GM23338 (cell line): Measurements from ENCODE around the gene PPP1R37. TPM values are rescaled to one million over a fixed set of nuclear protein-coding genes. Genes with fewer than 3 reads are reported as not detected.

Experiments
- ATAC-seq: fragments of 200-7000 bp; cut with Tn5 transposase; 3 replicates; pipeline ENCODE4 v1.9.1; 2020
- DNase-seq: peaks from one replicate; pipeline ENCODE4 v3.0.0-alpha.2; 2015; ENCODE audit warnings: low spot score
- H2AFZ ChIP-seq: fragments of 200-600 bp; sonication (generic); 2 replicates; pipeline ENCODE4 v1.8.0; 2016; ENCODE audit warnings: antibody characterized with exemption, mild to moderate bottlenecking, moderate library complexity
- H3F3A ChIP-seq: fragments of 200-600 bp; sonication (generic); replicated peaks from 2 replicates; pipeline ENCODE4 v1.8.0; 2017; ENCODE audit warnings: antibody characterized with exemption, mixed run types, low read depth
- H3K27ac ChIP-seq: fragments of 200-600 bp; sonication (generic); 2 replicates; pipeline ENCODE4 v1.6.1; 2016; ENCODE audit warnings: low read depth
- H3K27me3 ChIP-seq: fragments of 200-600 bp; sonication (generic); 2 replicates; pipeline ENCODE4 v1.8.0; 2016; ENCODE audit warnings: mild to moderate bottlenecking, mixed run types, moderate library complexity; ENCODE audit not compliant: insufficient read depth
- H3K36me3 ChIP-seq: fragments of 200-600 bp; sonication (generic); 2 replicates; pipeline ENCODE4 v1.8.0; 2016; ENCODE audit warnings: mild to moderate bottlenecking; ENCODE audit not compliant: insufficient read depth
- H3K4me1 ChIP-seq: fragments of 200-600 bp; sonication (generic); 2 replicates; pipeline ENCODE4 v1.8.0; 2016; ENCODE audit warnings: mild to moderate bottlenecking, moderate library complexity; ENCODE audit not compliant: insufficient read depth
- H3K4me2 ChIP-seq: fragments of 200-600 bp; sonication (generic); 2 replicates; pipeline ENCODE4 v1.7.1; 2017; ENCODE audit warnings: mixed run types
- H3K4me3 ChIP-seq: fragments of 200-600 bp; sonication (generic); 2 replicates; pipeline ENCODE4 v1.6.1; 2016; ENCODE audit warnings: mixed run types
- H3K79me2 ChIP-seq: fragments of 200-600 bp; sonication (generic); replicated peaks from 2 replicates; pipeline ENCODE4 v1.8.0; 2017; ENCODE audit warnings: mild to moderate bottlenecking; ENCODE audit not compliant: insufficient read depth
- H3K9me2 ChIP-seq: fragments of 200-600 bp; sonication (generic); 2 replicates; pipeline ENCODE4 v1.8.0; 2017; ENCODE audit not compliant: insufficient read depth
- H4K20me1 ChIP-seq: fragments of 200-600 bp; sonication (generic); replicated peaks from 2 replicates; pipeline ENCODE4 v1.8.0; 2017; ENCODE audit warnings: mild to moderate bottlenecking; ENCODE audit not compliant: insufficient read depth
- H3K27ac Mint-ChIP-seq: 2 replicates; pipeline ENCODE4 v1.8.0; 2020; ENCODE audit warnings: inconsistent platforms, mild to moderate bottlenecking, moderate library complexity, mixed read lengths
- H3K27me3 Mint-ChIP-seq: 3 replicates; pipeline ENCODE4 v1.8.0; 2022; ENCODE audit warnings: low read depth, mild to moderate bottlenecking, moderate library complexity, mixed read lengths, inconsistent platforms; ENCODE audit not compliant: insufficient read depth, poor library complexity
- H3K36me3 Mint-ChIP-seq: 3 replicates; pipeline ENCODE4 v1.8.0; 2021; ENCODE audit warnings: low read depth, mild to moderate bottlenecking, inconsistent platforms, moderate library complexity, mixed read lengths
- H3K4me1 Mint-ChIP-seq: 3 replicates; pipeline ENCODE4 v1.8.0; 2020; ENCODE audit warnings: mild to moderate bottlenecking, inconsistent platforms, mixed read lengths
- H3K4me3 Mint-ChIP-seq: 3 replicates; pipeline ENCODE4 v1.8.0; 2021; ENCODE audit warnings: moderate library complexity, mild to moderate bottlenecking, inconsistent platforms, mixed read lengths
- H3K9me3 Mint-ChIP-seq: 3 replicates; pipeline ENCODE4 v1.8.0; 2020; ENCODE audit warnings: moderate library complexity, mild to moderate bottlenecking, inconsistent platforms, mixed read lengths
- CREB1 ChIP-seq: fragments of 250-450 bp; sonication (Bioruptor Pico); IDR thresholded peaks from 2 replicates; pipeline ENCODE4 v1.5.0; 2020; ENCODE audit warnings: low read depth, mild to moderate bottlenecking, moderate library complexity
- EZH2 ChIP-seq: fragments of 200-600 bp; sonication (generic); IDR thresholded peaks from one replicate; pipeline ENCODE4 v1.8.0; 2017; ENCODE audit warnings: antibody characterized with exemption, mild to moderate bottlenecking, low read depth; ENCODE audit not compliant: unreplicated experiment
- EZH2phosphoT487 ChIP-seq: fragments of 200-600 bp; sonication (generic); IDR thresholded peaks from one replicate; pipeline ENCODE4 v1.8.1; 2018; ENCODE audit warnings: antibody characterized with exemption; ENCODE audit not compliant: unreplicated experiment
- JUNB ChIP-seq: IDR thresholded peaks from one replicate; pipeline ENCODE4 v1.6.1; 2016; ENCODE audit warnings: antibody characterized with exemption; ENCODE audit not compliant: unreplicated experiment
- NANOG ChIP-seq: IDR thresholded peaks from 2 replicates; pipeline ENCODE4 v1.6.1; 2016; ENCODE audit warnings: antibody characterized with exemption, borderline replicate concordance
- POLR2AphosphoS5 ChIP-seq: IDR thresholded peaks from 2 replicates; pipeline ENCODE4 v1.6.1; 2016; ENCODE audit warnings: antibody characterized with exemption, low read depth
- STAT1 ChIP-seq: IDR thresholded peaks from one replicate; pipeline ENCODE4 v1.6.1; 2016; ENCODE audit warnings: antibody characterized with exemption; ENCODE audit not compliant: unreplicated experiment
- ZNF114 ChIP-seq: fragments of 250-450 bp; sonication (Bioruptor Pico); IDR thresholded peaks from 2 replicates; pipeline ENCODE4 v1.5.0; 2020; ENCODE audit warnings: mild to moderate bottlenecking, moderate library complexity
- ZNF331 ChIP-seq: fragments of 250-450 bp; sonication (Bioruptor Pico); IDR thresholded peaks from 2 replicates; pipeline ENCODE4 v1.5.0; 2020; ENCODE audit warnings: low read depth, mild to moderate bottlenecking, moderate library complexity
- polyA plus RNA-seq: library from polyadenylated mRNA; unstranded; fragments of >200 nt; fragmentation: Nextera tagmentation; extraction: Ambion mirVana; gene quantifications from 2 replicates; pipeline ENCODE4 v1.2.1, GENCODE V29; 2016
- total RNA-seq: library from RNA; depleted of rRNA; stranded (reverse); fragments of >200 nt; shearing (Covaris generic); gene quantifications from 2 replicates; pipeline ENCODE4 v1.2.3, GENCODE V29; 2014
- TF ChIP-seq, protein P1 (sequence below): IDR thresholded peaks from 2 replicates; pipeline ENCODE4 v1.6.1; 2016; ENCODE audit warnings: antibody characterized with exemption
- TF ChIP-seq, protein P2 (sequence below), 2 experiments: fragments of 200-600 bp in 1 of 2; sonication (generic) in 1 of 2; conservative IDR thresholded peaks; 2 replicates each; pipeline versions ENCODE4 v1.5.1 to v1.6.1; 2016 to 2017; ENCODE audit warnings: antibody characterized with exemption in 2 of 2, low read depth in 2 of 2, mild to moderate bottlenecking in 2 of 2, moderate library complexity in 1 of 2
- TF ChIP-seq, protein P3 (sequence below): IDR thresholded peaks from one replicate; pipeline ENCODE4 v1.6.1; 2018; ENCODE audit warnings: antibody characterized with exemption; ENCODE audit not compliant: unreplicated experiment
- TF ChIP-seq, protein P4 (sequence below): fragments of 250-450 bp; sonication (Bioruptor Pico); IDR thresholded peaks from 2 replicates; pipeline ENCODE4 v1.5.0; 2020; ENCODE audit warnings: mild to moderate bottlenecking, moderate library complexity

PPP1R37 gene
- total and polyA plus RNA-seq, 2 experiments from 2014 or later = 6.9 to 47.2 TPM

DNA sequence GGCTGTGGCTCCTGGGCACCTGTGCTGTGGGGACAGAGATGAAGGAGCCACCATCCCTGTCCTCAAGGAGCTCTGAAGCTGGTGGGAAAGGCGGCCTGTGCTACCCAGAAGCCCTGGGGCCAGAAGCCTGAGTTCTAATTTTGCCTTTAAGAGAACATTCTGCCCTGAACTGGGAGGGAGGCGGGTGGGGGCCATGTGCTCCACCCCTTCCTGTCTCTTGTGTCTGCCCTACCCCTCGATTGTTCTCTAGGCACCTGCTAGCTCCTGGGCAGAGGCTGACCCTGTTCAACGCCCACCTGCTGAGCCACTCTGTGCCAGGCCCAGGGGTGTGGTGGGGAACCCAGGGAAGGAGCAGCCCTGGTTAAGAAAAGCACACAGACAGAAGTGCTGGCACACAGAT, 79.2 kb downstream of the PPP1R37 start:
- Mint-ChIP-seq H3K27me3 (peaks cover 6% of the 10 kb centered on the region), H3K36me3 (no peaks in the 10 kb centered on the region; the same call in 2 of the 3 replicates), H3K4me1 (peaks cover under 1% of the 10 kb centered on the region; the same call in 2 of the 3 replicates), H3K27ac (no peak overlapping the region), H3K9me3 (no peaks in the 10 kb centered on the region), H3K4me3 (no peak overlapping the region)
- Histone ChIP-seq H2AFZ (no peak overlapping the region), H3K4me3 (no peak overlapping the region), H3K79me2 (peaks cover 1% of the 10 kb centered on the region), H3F3A (no peaks in the 10 kb centered on the region), H3K9me2 (no peaks in the 10 kb centered on the region), H3K4me2 (no peak overlapping the region), H4K20me1 (no peaks in the 10 kb centered on the region; the same call in 1 of the 2 replicates), H3K27ac (no peak overlapping the region), H3K36me3 (no peaks in the 10 kb centered on the region), H3K27me3 (no peaks in the 10 kb centered on the region), H3K4me1 (0 out of 2 replicates have a peak, but pooled peaks cover under 1% of the 10 kb centered on the region)
- no peak for ATAC-seq
- TF ChIP-seq, protein P1, sequence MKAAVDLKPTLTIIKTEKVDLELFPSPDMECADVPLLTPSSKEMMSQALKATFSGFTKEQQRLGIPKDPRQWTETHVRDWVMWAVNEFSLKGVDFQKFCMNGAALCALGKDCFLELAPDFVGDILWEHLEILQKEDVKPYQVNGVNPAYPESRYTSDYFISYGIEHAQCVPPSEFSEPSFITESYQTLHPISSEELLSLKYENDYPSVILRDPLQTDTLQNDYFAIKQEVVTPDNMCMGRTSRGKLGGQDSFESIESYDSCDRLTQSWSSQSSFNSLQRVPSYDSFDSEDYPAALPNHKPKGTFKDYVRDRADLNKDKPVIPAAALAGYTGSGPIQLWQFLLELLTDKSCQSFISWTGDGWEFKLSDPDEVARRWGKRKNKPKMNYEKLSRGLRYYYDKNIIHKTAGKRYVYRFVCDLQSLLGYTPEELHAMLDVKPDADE = no peak
- no peak for TF ChIP-seq STAT1
- TF ChIP-seq CREB1 (CRISPR knock-in tag) = no peak
- no peak for TF ChIP-seq NANOG
- TF ChIP-seq, protein P2, sequence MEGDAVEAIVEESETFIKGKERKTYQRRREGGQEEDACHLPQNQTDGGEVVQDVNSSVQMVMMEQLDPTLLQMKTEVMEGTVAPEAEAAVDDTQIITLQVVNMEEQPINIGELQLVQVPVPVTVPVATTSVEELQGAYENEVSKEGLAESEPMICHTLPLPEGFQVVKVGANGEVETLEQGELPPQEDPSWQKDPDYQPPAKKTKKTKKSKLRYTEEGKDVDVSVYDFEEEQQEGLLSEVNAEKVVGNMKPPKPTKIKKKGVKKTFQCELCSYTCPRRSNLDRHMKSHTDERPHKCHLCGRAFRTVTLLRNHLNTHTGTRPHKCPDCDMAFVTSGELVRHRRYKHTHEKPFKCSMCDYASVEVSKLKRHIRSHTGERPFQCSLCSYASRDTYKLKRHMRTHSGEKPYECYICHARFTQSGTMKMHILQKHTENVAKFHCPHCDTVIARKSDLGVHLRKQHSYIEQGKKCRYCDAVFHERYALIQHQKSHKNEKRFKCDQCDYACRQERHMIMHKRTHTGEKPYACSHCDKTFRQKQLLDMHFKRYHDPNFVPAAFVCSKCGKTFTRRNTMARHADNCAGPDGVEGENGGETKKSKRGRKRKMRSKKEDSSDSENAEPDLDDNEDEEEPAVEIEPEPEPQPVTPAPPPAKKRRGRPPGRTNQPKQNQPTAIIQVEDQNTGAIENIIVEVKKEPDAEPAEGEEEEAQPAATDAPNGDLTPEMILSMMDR (conservative IDR thresholded peaks at IDR 0.05; ENCODE audit: low read depth in 2 of 2) = no peak
- no peak for TF ChIP-seq EZH2phosphoT487
- no peak for TF ChIP-seq EZH2
- TF ChIP-seq ZNF114 (CRISPR knock-in tag) = no peak
- TF ChIP-seq, protein P3, sequence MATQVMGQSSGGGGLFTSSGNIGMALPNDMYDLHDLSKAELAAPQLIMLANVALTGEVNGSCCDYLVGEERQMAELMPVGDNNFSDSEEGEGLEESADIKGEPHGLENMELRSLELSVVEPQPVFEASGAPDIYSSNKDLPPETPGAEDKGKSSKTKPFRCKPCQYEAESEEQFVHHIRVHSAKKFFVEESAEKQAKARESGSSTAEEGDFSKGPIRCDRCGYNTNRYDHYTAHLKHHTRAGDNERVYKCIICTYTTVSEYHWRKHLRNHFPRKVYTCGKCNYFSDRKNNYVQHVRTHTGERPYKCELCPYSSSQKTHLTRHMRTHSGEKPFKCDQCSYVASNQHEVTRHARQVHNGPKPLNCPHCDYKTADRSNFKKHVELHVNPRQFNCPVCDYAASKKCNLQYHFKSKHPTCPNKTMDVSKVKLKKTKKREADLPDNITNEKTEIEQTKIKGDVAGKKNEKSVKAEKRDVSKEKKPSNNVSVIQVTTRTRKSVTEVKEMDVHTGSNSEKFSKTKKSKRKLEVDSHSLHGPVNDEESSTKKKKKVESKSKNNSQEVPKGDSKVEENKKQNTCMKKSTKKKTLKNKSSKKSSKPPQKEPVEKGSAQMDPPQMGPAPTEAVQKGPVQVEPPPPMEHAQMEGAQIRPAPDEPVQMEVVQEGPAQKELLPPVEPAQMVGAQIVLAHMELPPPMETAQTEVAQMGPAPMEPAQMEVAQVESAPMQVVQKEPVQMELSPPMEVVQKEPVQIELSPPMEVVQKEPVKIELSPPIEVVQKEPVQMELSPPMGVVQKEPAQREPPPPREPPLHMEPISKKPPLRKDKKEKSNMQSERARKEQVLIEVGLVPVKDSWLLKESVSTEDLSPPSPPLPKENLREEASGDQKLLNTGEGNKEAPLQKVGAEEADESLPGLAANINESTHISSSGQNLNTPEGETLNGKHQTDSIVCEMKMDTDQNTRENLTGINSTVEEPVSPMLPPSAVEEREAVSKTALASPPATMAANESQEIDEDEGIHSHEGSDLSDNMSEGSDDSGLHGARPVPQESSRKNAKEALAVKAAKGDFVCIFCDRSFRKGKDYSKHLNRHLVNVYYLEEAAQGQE = no peak
- no peak for TF ChIP-seq POLR2AphosphoS5
- no peak for TF ChIP-seq JUNB
- TF ChIP-seq, protein P4, sequence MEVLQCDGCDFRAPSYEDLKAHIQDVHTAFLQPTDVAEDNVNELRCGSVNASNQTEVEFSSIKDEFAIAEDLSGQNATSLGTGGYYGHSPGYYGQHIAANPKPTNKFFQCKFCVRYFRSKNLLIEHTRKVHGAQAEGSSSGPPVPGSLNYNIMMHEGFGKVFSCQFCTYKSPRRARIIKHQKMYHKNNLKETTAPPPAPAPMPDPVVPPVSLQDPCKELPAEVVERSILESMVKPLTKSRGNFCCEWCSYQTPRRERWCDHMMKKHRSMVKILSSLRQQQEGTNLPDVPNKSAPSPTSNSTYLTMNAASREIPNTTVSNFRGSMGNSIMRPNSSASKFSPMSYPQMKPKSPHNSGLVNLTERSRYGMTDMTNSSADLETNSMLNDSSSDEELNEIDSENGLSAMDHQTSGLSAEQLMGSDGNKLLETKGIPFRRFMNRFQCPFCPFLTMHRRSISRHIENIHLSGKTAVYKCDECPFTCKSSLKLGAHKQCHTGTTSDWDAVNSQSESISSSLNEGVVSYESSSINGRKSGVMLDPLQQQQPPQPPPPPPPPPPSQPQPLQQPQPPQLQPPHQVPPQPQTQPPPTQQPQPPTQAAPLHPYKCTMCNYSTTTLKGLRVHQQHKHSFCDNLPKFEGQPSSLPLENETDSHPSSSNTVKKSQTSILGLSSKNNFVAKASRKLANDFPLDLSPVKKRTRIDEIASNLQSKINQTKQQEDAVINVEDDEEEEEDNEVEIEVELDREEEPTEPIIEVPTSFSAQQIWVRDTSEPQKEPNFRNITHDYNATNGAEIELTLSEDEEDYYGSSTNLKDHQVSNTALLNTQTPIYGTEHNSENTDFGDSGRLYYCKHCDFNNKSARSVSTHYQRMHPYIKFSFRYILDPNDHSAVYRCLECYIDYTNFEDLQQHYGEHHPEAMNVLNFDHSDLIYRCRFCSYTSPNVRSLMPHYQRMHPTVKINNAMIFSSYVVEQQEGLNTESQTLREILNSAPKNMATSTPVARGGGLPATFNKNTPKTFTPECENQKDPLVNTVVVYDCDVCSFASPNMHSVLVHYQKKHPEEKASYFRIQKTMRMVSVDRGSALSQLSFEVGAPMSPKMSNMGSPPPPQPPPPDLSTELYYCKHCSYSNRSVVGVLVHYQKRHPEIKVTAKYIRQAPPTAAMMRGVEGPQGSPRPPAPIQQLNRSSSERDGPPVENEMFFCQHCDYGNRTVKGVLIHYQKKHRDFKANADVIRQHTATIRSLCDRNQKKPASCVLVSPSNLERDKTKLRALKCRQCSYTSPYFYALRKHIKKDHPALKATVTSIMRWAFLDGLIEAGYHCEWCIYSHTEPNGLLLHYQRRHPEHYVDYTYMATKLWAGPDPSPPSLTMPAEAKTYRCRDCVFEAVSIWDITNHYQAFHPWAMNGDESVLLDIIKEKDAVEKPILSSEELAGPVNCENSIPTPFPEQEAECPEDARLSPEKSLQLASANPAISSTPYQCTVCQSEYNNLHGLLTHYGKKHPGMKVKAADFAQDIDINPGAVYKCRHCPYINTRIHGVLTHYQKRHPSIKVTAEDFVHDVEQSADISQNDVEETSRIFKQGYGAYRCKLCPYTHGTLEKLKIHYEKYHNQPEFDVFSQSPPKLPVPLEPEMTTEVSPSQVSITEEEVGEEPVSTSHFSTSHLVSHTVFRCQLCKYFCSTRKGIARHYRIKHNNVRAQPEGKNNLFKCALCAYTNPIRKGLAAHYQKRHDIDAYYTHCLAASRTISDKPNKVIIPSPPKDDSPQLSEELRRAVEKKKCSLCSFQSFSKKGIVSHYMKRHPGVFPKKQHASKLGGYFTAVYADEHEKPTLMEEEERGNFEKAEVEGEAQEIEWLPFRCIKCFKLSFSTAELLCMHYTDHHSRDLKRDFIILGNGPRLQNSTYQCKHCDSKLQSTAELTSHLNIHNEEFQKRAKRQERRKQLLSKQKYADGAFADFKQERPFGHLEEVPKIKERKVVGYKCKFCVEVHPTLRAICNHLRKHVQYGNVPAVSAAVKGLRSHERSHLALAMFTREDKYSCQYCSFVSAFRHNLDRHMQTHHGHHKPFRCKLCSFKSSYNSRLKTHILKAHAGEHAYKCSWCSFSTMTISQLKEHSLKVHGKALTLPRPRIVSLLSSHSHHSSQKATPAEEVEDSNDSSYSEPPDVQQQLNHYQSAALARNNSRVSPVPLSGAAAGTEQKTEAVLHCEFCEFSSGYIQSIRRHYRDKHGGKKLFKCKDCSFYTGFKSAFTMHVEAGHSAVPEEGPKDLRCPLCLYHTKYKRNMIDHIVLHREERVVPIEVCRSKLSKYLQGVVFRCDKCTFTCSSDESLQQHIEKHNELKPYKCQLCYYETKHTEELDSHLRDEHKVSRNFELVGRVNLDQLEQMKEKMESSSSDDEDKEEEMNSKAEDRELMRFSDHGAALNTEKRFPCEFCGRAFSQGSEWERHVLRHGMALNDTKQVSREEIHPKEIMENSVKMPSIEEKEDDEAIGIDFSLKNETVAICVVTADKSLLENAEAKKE (CRISPR knock-in tag) = no peak
- no peak for TF ChIP-seq ZNF331 (CRISPR knock-in tag)
- DNase-seq = no peak
